ENCODE data around the gene UQCC2. TPM values are rescaled to one million over a fixed set of nuclear protein-coding genes. Genes with fewer than 3 reads are reported as not detected.
A peak's percentile ranks its signal among the peaks of the same experiment; 100 is the strongest.

UQCC2 gene
- total RNA-seq, 1 donor from 2014 or later = 39.6 TPM

DNA sequence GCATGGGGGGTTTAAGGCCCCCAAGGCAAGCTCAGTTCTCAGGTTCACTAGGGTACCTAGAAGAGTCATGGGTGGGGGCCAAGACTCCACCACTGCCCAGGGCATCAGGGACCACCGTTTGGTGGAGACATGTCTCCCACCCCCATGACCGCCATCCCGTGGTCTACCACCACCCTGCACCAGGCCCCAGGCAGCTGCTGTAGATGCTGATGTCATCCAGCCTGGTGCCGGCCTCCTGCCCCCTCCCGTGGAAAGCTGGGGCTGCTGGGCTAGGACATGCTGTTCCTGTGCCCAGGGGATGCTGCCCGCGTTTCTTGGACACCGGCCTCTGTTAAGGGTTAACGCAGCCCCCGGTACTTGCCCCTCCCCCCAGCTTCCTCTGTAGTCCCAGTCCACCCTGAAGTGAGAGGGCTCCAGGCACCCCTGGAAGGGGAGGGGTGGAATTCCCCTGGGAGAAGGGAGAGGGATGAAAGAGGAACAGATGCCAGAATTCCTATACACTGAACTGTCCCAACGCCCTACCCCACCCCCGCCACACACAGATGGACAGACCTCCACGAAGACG is 34.6 kb upstream of the UQCC2 start:
- TF ChIP-seq, protein P1, sequence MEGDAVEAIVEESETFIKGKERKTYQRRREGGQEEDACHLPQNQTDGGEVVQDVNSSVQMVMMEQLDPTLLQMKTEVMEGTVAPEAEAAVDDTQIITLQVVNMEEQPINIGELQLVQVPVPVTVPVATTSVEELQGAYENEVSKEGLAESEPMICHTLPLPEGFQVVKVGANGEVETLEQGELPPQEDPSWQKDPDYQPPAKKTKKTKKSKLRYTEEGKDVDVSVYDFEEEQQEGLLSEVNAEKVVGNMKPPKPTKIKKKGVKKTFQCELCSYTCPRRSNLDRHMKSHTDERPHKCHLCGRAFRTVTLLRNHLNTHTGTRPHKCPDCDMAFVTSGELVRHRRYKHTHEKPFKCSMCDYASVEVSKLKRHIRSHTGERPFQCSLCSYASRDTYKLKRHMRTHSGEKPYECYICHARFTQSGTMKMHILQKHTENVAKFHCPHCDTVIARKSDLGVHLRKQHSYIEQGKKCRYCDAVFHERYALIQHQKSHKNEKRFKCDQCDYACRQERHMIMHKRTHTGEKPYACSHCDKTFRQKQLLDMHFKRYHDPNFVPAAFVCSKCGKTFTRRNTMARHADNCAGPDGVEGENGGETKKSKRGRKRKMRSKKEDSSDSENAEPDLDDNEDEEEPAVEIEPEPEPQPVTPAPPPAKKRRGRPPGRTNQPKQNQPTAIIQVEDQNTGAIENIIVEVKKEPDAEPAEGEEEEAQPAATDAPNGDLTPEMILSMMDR (IDR thresholded peaks at IDR 0.05) = no peak
- Histone ChIP-seq H3K27ac (peak overlapping the region; percentile 76), H3K27me3 (ENCODE audit: low read depth) (peaks cover 5% of the 10 kb centered on the region), H3K36me3 (no peaks in the 10 kb centered on the region), H3K4me1 (peaks cover 11% of the 10 kb centered on the region), H3K9me3 (no peaks in the 10 kb centered on the region), H3K4me3 (peak overlapping the region; percentile 39)
- DNase-seq (no peak), ATAC-seq (peak; percentile 24 to 40)
- intact Hi-C loops (cut with DNase I) = no loop called here

DNA sequence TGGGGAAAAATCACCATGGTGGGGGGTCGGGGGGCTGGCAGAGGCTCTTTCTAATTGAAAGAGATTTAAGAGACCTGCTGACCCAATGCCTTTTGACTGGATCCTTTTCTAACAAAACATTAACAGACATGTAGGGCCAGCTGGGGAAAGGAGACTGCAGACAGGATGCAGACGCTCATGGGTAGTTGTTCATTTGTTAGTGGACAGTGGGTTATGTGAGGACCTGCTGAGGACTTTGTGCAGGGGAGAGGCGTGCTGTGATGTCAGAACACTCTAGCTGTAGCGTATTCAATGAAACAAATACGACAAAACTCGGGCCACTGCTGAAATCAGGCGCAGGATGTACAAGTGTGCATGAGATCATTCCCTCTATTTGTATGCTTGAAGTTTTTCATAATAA is 34.0 kb upstream of the UQCC2 start:
- TF ChIP-seq, protein P1 (IDR thresholded peaks at IDR 0.05) = no peak
- Histone ChIP-seq H3K27ac (peak overlapping the region; percentile 76), H3K4me1 (peaks cover 11% of the 10 kb centered on the region), H3K27me3 (ENCODE audit: low read depth) (peaks cover 5% of the 10 kb centered on the region), H3K4me3 (peak overlapping the region; percentile 39), H3K9me3 (no peaks in the 10 kb centered on the region), H3K36me3 (no peaks in the 10 kb centered on the region)
- DNase-seq (no peak), ATAC-seq (no peak)
- intact Hi-C loops (cut with DNase I) = no loop called here

DNA sequence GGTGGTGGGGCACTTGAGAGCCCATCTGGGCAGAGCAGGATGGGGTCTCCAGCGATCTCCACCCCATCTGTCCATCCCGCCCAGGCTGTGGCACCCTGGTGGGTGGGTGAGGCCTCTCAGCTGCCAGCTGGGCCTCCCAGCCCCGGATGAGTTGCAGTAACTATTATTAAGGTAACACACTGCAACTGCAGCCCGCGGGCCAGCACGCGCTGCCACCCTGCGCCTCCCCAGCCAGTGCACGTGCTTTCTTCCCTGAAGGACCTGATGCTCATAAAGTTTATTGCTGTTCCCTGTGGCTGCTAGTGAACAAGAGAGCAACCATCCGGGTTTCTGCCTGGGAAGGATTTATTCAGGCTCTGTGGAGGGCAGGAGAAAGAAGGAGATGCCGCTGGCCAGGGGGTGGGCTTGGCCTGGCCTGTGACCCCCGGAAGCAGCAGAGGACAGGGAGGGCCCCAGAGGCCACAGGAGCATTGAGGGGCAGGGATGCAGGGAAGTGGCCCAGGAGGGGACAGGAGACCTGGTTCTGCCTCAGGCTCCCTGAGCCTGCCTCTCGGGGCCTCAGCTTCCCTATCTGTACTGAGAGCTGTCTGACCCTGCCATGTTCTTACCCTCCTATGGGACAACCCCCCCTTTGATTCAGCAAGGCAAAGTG is 33.5 kb upstream of the UQCC2 start:
- Histone ChIP-seq H3K27me3 (ENCODE audit: low read depth) (peaks cover 5% of the 10 kb centered on the region), H3K4me1 (peaks cover 11% of the 10 kb centered on the region), H3K36me3 (no peaks in the 10 kb centered on the region), H3K27ac (peak overlapping the region; percentile 76), H3K4me3 (peak overlapping the region; percentile 39), H3K9me3 (no peaks in the 10 kb centered on the region)
- ATAC-seq = no peak
- TF ChIP-seq, protein P1 (IDR thresholded peaks at IDR 0.05) = no peak
- no peak for DNase-seq
- intact Hi-C loops (cut with DNase I) = no loop called here

DNA sequence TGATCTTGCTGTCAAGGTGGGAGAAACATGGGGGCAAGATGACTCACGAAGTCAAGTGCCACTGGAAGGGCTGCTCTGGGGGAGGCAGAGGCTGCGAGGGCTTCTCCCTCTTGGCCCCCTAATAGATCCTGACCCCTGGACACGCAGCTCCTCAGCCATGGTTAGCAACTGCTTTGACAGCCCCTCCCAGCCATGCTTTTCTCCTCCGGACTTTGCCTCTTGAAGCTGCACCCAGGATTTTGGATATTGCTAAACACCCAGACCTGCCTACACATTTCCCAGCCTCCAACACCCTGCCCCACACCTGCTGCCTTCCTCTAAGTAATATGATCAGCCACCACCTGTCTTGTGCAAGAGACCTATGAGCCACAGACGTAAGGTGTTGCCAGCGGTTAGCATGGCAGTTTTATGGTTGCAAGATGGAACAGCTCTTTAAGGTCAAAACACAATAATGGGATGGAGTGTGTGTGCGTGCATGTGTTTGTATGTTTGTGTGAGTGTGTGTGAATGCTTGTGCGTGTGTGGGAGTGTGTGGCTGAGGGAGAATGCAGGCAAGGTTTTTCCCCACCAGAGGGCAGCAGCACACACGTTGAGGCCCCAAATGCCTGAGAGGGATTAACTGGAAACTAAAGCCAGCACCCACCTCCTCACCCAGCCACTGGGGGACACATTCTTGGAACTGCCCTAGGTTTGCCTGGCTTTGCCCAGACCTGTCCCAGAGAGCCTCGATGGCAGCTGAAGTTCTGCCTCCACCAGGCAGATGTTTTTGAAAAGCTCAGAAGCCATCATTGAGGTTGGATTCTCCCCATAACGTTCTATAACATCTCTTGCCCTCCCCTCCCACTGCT is 32.7 kb upstream of the UQCC2 start:
- peaks cover 11% of the 10 kb centered on the region for H3K4me1 ChIP-seq
- intact Hi-C loops (cut with DNase I) = no loop called here
- ATAC-seq (peak; percentile 78 to 81), DNase-seq (peak; percentile 70)
- H3K36me3 ChIP-seq = no peaks in the 10 kb centered on the region
- no peaks in the 10 kb centered on the region for H3K9me3 ChIP-seq
- peaks cover 5% of the 10 kb centered on the region for H3K27me3 ChIP-seq (ENCODE audit: low read depth)
- peak overlapping the region; percentile 76 for H3K27ac ChIP-seq
- TF ChIP-seq, protein P1 (IDR thresholded peaks at IDR 0.05) = peak; percentile 88
- H3K4me3 ChIP-seq = peak overlapping the region; percentile 39

DNA sequence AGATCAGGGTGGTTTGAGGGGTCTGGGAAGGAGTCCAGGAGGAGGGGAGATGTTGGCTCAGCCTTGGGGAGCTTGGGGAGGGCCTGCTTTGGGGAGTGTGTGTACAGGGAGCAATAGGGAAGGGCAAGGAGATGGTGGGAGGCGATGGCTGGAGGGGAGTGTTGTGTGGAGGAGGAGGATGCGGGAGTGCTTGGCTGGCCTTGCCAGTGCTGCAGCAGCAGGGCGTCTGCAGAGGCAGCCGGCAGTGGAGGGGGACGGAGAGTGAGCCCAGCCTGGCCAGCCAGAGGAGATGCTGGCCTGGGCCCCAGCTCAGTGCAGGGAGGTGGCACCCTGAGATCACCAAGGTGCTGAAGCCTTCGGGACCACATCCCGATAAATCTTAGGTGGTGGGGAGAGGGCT is 31.3 kb upstream of the UQCC2 start:
- intact Hi-C loops (cut with DNase I) = no loop called here
- no peak overlapping the region for H3K4me3 ChIP-seq
- H3K27me3 ChIP-seq (ENCODE audit: low read depth) = peaks cover 5% of the 10 kb centered on the region
- TF ChIP-seq, protein P1 (IDR thresholded peaks at IDR 0.05) = no peak
- ATAC-seq (no peak), DNase-seq (no peak)
- H3K36me3 ChIP-seq = no peaks in the 10 kb centered on the region
- no peaks in the 10 kb centered on the region for H3K9me3 ChIP-seq
- H3K27ac ChIP-seq = no peak overlapping the region
- peaks cover 11% of the 10 kb centered on the region for H3K4me1 ChIP-seq

Data from lower lobe of right lung (tissue), 2 donors.